ENCODE measurements around the gene MAPK10. TPM values are rescaled to one million over a fixed set of nuclear protein-coding genes. Genes with fewer than 3 reads are reported as not detected.

Gene MAPK10
- total RNA-seq, 1 donor from 2014 or later, result 123 TPM

GRCh38 chr4:86300516-86300915 is 59.3 kb downstream of the MAPK10 start:
- Histone ChIP-seq H3K9me3 (no peaks in the 10 kb centered on the region), H3K27me3 (no peaks in the 10 kb centered on the region), H3K4me3 (no peak overlapping the region), H3K4me1 (peaks cover 19% of the 10 kb centered on the region), H3K27ac (no peak overlapping the region), H3K36me3 (no peaks in the 10 kb centered on the region)
- intact Hi-C loops (cut with DNase I), result no loop called here
- no peak for TF ChIP-seq POLR2A (IDR thresholded peaks at IDR 0.05)
- no peak for DNase-seq (ENCODE audit: extremely low spot score in 2 of 2)

GRCh38 chr4:86296865-86297264 is 63.0 kb downstream of the MAPK10 start:
- Histone ChIP-seq H3K9me3 (no peaks in the 10 kb centered on the region), H3K27me3 (no peaks in the 10 kb centered on the region), H3K36me3 (no peaks in the 10 kb centered on the region), H3K4me3 (no peak overlapping the region), H3K27ac (no peak overlapping the region), H3K4me1 (peaks cover 18% of the 10 kb centered on the region)
- intact Hi-C loops (cut with DNase I), result no loop called here
- TF ChIP-seq POLR2AphosphoS5 (IDR thresholded peaks at IDR 0.05; ENCODE audit: insufficient read depth in 1 of 2, low read depth in 1 of 2) (no peak), POLR2A (IDR thresholded peaks at IDR 0.05) (no peak)
- TF ChIP-seq, protein P1, sequence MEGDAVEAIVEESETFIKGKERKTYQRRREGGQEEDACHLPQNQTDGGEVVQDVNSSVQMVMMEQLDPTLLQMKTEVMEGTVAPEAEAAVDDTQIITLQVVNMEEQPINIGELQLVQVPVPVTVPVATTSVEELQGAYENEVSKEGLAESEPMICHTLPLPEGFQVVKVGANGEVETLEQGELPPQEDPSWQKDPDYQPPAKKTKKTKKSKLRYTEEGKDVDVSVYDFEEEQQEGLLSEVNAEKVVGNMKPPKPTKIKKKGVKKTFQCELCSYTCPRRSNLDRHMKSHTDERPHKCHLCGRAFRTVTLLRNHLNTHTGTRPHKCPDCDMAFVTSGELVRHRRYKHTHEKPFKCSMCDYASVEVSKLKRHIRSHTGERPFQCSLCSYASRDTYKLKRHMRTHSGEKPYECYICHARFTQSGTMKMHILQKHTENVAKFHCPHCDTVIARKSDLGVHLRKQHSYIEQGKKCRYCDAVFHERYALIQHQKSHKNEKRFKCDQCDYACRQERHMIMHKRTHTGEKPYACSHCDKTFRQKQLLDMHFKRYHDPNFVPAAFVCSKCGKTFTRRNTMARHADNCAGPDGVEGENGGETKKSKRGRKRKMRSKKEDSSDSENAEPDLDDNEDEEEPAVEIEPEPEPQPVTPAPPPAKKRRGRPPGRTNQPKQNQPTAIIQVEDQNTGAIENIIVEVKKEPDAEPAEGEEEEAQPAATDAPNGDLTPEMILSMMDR (IDR thresholded peaks at IDR 0.05), result no peak
- no peak for DNase-seq (ENCODE audit: extremely low spot score in 2 of 2)

DNA sequence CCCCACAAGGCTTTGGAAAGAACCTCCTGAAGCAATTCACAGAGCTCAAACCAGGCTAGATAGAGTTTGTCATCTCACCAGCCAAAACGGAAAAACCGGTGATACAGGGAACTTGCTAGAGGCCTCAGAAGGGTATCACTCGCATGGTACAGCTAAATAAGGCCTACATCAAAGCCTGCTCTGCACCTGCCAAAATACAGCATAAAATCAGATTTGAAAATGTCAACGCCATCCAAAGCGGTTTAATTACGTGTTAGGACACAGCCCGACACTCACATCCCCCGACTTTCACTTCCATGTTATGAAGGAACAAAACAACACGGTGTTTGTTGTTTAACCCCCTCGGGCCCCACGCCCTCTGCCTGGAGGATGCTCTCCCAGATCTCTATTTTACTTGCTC is 65.0 kb downstream of the MAPK10 start:
- TF ChIP-seq POLR2A (IDR thresholded peaks at IDR 0.05), result no peak
- TF ChIP-seq, protein P1 (IDR thresholded peaks at IDR 0.05), result no peak
- no peak for TF ChIP-seq POLR2AphosphoS5 (IDR thresholded peaks at IDR 0.05; ENCODE audit: insufficient read depth in 1 of 2, low read depth in 1 of 2)
- no peak for DNase-seq (ENCODE audit: extremely low spot score in 2 of 2)
- no peaks in the 10 kb centered on the region for H3K9me3 ChIP-seq
- H3K36me3 ChIP-seq, result no peaks in the 10 kb centered on the region
- H3K27ac ChIP-seq, result no peak overlapping the region
- no peak overlapping the region for H3K4me3 ChIP-seq
- H3K27me3 ChIP-seq, result no peaks in the 10 kb centered on the region
- intact Hi-C loops (cut with DNase I), result no loop called here
- H3K4me1 ChIP-seq, result peaks cover 14% of the 10 kb centered on the region

DNA sequence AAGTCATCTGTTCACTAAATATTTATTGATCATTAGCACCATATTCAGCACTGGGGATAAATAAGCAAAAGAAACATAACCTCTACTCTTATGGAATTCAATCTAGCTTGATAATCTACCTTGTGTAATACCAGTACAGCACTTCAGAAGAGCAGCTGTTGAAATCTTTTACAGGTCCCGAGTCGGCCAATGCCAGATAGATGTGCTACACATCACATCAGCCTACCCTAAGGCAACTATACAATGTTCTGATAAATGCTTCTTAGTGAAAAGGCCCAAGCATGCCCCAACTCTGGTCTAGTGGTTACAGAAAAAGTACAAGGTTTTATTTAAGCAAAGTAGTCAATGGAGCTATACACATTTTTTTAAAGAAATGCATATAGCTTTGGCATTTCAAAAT is 68.7 kb downstream of the MAPK10 start:
- no peaks in the 10 kb centered on the region for H3K36me3 ChIP-seq

GRCh38 chr4:86286726-86287125 is 73.1 kb downstream of the MAPK10 start:
- no peaks in the 10 kb centered on the region for H3K27me3 ChIP-seq
- intact Hi-C loops (cut with DNase I), result no loop called here
- H3K4me1 ChIP-seq, result peaks cover 25% of the 10 kb centered on the region
- DNase-seq (ENCODE audit: extremely low spot score in 2 of 2), result no peak
- H3K9me3 ChIP-seq, result no peaks in the 10 kb centered on the region
- no peak overlapping the region for H3K4me3 ChIP-seq
- TF ChIP-seq, protein P1 (IDR thresholded peaks at IDR 0.05), result no peak
- TF ChIP-seq POLR2A (IDR thresholded peaks at IDR 0.05) (no peak), POLR2AphosphoS5 (IDR thresholded peaks at IDR 0.05; ENCODE audit: insufficient read depth in 1 of 2, low read depth in 1 of 2) (no peak)
- no peaks in the 10 kb centered on the region for H3K36me3 ChIP-seq
- H3K27ac ChIP-seq, result no peak overlapping the region

More for the DNA sequence above, 68.7 kb downstream of the MAPK10 start:
- TF ChIP-seq, protein P1 (IDR thresholded peaks at IDR 0.05), result no peak
- H3K4me1 ChIP-seq, result peaks cover 14% of the 10 kb centered on the region
- DNase-seq (ENCODE audit: extremely low spot score in 2 of 2), result no peak
- no peaks in the 10 kb centered on the region for H3K9me3 ChIP-seq
- no peaks in the 10 kb centered on the region for H3K27me3 ChIP-seq
- intact Hi-C loops (cut with DNase I), result no loop called here
- H3K27ac ChIP-seq, result no peak overlapping the region
- no peak overlapping the region for H3K4me3 ChIP-seq

GRCh38 chr4:86283371-86283770 is 76.5 kb downstream of the MAPK10 start:
- Histone ChIP-seq H3K36me3 (no peaks in the 10 kb centered on the region), H3K9me3 (no peaks in the 10 kb centered on the region), H3K27ac (no peak overlapping the region), H3K4me3 (no peak overlapping the region), H3K4me1 (peaks cover 19% of the 10 kb centered on the region), H3K27me3 (no peaks in the 10 kb centered on the region)
- intact Hi-C loops (cut with DNase I), result no loop called here
- peak in 1 of 2 donors; percentile 82 for TF ChIP-seq POLR2AphosphoS5 (IDR thresholded peaks at IDR 0.05; ENCODE audit: insufficient read depth in 1 of 2, low read depth in 1 of 2)
- TF ChIP-seq, protein P1 (IDR thresholded peaks at IDR 0.05), result no peak
- DNase-seq (ENCODE audit: extremely low spot score in 2 of 2), result no peak
